HG02763 (cell line): ENCODE results near the gene CREB3.

ENCODE experiments used
- ATAC-seq: cut with Tn5 transposase; IDR thresholded peaks from one replicate; pipeline ENCODE4 v1.9.1; 2021; ENCODE audit warnings: mild to moderate bottlenecking, moderate library complexity; ENCODE audit not compliant: unreplicated experiment

CREB3 gene

GRCh38 chr9:35732185-35732799 lies at the start of gene CREB3, which contains the start of gene TLN1:
Gene CREB3 (plus strand): TSS chr9:35732666. CDS start chr9:35732773, 107 bp downstream.
Gene TLN1 (minus strand): TSS chr9:35732195. CDS start chr9:35725694, 6,501 bp downstream.
- ATAC-seq, result peak; percentile 76

- ATAC-seq, result no peak
These were observed 49.1 kb upstream of the CREB3 start for GRCh38 chr9:35683323-35683722.

GRCh38 chr9:35684921-35685320 lies 47.5 kb upstream of the CREB3 start:
- ATAC-seq, result no peak

GRCh38 chr9:35685506-35685905 lies 47.0 kb upstream of the CREB3 start:
- no peak for ATAC-seq

- ATAC-seq, result no peak
These were observed 46.0 kb upstream of the CREB3 start for GRCh38 chr9:35686222-35687203.

- ATAC-seq, result no peak
These were observed 45.2 kb upstream of the CREB3 start for GRCh38 chr9:35687306-35687705.

- ATAC-seq, result no peak
These were observed 44.4 kb upstream of the CREB3 start for GRCh38 chr9:35687972-35688557.

- ATAC-seq, result no peak
These were observed 43.6 kb upstream of the CREB3 start for GRCh38 chr9:35688558-35689541.

GRCh38 chr9:35689542-35690293 lies 42.7 kb upstream of the CREB3 start, which contains the start of gene TPM2:
Gene TPM2 (minus strand): TSS chr9:35689925. CDS start chr9:35689817, 108 bp downstream.
- ATAC-seq, result no peak

- ATAC-seq, result no peak
These were observed 42.2 kb upstream of the CREB3 start for GRCh38 chr9:35690294-35690613.

GRCh38 chr9:35690614-35691333 lies 41.7 kb upstream of the CREB3 start:
- no peak for ATAC-seq

- ATAC-seq, result no peak
These were observed 41.2 kb upstream of the CREB3 start for GRCh38 chr9:35691334-35691650.

- ATAC-seq, result no peak
These were observed 40.6 kb upstream of the CREB3 start for GRCh38 chr9:35691757-35692301.

- ATAC-seq, result no peak
These were observed 36.5 kb upstream of the CREB3 start for GRCh38 chr9:35695943-35696401.

GRCh38 chr9:35696520-35697215 lies 35.8 kb upstream of the CREB3 start:
- ATAC-seq, result no peak

GRCh38 chr9:35697486-35697885 lies 35.0 kb upstream of the CREB3 start:
- no peak for ATAC-seq

GRCh38 chr9:35698231-35698630 lies 34.2 kb upstream of the CREB3 start:
- ATAC-seq, result no peak

- ATAC-seq, result no peak
These were observed 32.4 kb upstream of the CREB3 start for GRCh38 chr9:35700031-35700430.
